NCI-H510A treated with DMSO at 0.1 percent for 48 hours (cell line): ENCODE data around the gene PAQR4.
A peak's percentile ranks its signal among the peaks of the same experiment; 100 is the strongest.
"Not testable (repeated sequence)": the region's sequence is repeated elsewhere in the genome, so short reads cannot be mapped to it uniquely, and the experiment has no call there.

Experiments
- DNase-seq: peaks from one replicate; lab custom pipeline; 2025; lab: John Stamatoyannopoulos, UW

PAQR4 gene

DNA sequence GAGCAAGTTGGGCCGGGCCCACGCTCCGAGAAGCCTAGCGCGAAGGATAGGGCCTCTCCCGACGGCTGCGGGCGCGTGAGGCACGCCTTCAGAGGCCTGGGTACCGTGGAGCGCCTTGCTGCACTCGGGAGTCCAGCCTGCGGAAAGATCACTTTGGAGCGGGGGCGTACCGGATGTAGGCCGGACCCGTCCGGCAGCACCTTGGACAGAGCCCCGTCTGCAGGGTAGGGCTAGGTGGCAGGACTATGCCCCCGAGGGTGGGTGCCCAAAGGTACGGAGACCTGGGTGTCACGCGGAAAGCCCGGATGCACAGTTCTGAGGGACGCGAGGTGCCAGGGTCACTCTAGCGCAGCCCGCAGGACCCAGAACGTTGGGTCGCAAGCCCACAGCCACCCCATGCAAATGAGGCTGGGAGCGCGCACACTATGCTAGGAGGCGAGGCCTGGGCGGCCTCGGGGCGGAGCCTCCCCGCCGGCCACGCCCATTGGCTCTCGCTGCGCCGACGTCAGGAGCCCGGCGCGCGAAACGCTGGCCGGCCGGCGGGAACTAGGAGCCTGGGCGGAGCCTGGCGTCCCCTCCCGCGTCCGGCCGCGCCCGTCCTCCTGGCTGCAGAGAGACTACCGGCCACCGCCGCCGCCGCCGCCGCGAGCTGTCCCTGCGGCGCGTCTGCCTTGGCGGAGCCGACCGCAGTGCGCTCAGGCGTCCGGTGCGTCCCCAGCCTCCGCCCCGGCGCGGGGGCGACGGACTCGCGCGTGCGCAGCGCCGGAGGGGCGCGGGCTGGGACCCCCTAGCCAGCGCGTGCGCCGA is at the start of gene PAQR4:
TSS of gene PAQR4 (plus strand) at position 611 of the 807 bp plus-strand sequence. CDS start 327 bp downstream, outside the sequence.
- DNase-seq = peak; percentile 83

- peak; percentile 30 for DNase-seq
Measured at GRCh38 chr16:2919511-2920255, 49.5 kb upstream of the PAQR4 start.

DNA sequence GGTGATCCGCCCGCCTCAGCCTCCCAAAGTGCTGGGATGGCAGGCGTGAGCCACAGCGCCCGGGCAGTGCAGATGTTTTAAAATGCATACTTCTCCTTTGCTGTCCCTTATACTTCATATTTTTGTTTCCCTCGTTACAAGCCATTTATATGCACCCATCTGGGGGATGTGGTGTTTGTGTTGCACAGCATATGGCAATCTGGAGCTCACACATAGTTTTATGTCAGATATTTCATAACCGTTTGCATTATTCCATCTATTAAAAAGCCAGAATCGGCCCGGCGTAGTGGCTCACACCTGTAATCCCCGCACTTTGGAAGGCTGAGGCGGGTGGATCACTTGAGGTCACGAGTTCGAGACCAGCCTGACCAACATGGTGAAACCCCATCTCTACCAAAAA is 45.7 kb upstream of the PAQR4 start:
- DNase-seq = no peak

GRCh38 chr16:2924901-2925755 is 44.0 kb upstream of the PAQR4 start:
- DNase-seq = no peak

GRCh38 chr16:2925951-2926649 is 43.0 kb upstream of the PAQR4 start:
- no peak for DNase-seq

DNA sequence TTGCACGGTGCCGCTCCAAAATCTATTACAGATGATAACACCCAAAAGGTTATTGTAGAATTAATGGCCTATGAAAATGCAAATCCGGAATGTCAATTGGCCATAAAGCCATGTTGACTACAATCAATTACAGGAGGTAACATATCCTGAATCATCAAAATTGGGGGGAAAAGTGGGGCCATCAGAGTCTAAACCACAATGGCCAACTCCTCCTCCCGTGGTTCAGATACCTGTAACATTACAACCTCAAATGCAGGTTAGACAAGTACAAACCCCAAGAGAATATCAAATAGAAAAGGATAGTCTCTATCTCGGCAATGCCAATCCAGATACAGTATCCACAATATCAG is 42.5 kb upstream of the PAQR4 start:
- DNase-seq = no peak

- DNase-seq = peak; percentile 49
Measured at GRCh38 chr16:2927010-2927646, 42.0 kb upstream of the PAQR4 start.

- not testable (repeated sequence) for DNase-seq
Measured at GRCh38 chr16:2928151-2928550, 41.0 kb upstream of the PAQR4 start.

- no peak for DNase-seq
Measured at GRCh38 chr16:2928796-2929195, 40.4 kb upstream of the PAQR4 start.

DNA sequence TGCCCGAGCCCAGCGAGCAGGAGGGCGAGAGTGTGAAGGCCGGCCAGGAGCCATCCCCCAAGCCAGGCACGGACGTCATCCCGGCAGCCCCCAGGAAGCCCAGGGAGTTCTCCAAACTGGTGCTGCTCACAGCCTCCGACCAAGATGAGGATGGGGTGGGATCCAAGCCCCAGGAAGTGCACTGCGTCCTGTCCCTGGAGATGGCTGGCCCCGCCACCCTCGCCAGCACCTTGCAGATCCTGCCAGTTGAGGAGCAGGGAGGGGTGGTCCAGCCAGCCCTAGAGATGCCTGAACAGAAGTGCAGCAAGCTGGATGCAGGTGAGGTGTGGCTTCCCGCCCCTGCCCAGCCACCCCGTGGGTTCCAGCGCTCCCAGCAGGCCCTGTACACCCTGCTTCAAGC is 39.5 kb upstream of the PAQR4 start:
- DNase-seq = no peak

GRCh38 chr16:2930236-2930635 is 38.9 kb upstream of the PAQR4 start:
- DNase-seq = no peak

DNA sequence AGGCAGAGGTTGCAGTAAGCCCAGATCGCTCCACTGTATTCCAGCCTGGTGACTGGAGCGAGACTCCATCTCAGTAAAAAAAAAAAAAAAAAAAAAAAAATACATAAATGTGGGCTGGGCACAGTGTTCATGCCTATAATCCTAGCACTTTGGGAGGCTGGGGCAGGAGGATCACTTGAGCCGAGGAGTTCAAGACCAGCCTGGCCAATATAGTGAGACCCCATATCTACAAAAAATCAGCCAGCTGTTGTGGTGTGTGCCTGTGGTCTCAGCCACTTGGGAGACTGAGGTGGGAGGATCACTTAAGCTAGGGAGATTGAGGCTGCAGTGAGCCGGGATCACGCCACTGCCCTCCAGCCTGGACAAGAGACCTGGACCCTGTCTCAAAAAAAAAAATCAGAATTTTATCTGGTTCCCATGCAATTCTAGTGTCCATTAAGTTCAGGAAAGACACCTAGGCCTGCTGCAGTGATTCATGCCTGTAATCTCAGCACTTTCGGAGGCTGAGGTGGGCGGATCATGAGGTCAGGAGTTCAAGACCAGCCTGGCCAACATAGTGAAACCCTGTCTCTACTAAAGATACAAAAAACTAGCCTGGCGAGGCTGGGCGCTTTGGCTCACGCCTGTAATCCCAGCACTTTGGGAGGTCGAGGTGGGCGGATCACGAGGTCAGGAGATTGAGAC is 37.8 kb upstream of the PAQR4 start:
- not testable (repeated sequence) for DNase-seq

- no peak for DNase-seq
Measured at GRCh38 chr16:2933136-2933535, 36.0 kb upstream of the PAQR4 start.

DNA sequence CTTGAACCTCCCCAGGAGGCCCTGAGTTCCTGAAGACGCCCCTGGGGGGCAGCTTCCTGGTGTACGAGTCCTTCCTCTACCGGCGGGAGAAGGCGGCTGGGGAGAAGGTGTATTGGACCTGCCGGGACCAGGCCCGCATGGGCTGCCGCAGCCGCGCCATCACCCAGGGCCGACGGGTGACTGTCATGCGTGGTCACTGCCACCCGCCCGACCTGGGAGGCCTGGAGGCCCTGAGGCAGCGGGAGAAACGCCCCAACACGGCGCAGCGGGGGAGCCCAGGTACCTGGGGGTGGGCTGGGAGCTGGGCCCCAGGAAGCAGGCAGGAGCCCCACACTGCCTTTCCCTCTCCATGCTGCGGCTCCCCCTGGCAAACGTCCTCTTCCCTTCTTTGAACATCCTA is 35.4 kb upstream of the PAQR4 start:
- DNase-seq = no peak

DNA sequence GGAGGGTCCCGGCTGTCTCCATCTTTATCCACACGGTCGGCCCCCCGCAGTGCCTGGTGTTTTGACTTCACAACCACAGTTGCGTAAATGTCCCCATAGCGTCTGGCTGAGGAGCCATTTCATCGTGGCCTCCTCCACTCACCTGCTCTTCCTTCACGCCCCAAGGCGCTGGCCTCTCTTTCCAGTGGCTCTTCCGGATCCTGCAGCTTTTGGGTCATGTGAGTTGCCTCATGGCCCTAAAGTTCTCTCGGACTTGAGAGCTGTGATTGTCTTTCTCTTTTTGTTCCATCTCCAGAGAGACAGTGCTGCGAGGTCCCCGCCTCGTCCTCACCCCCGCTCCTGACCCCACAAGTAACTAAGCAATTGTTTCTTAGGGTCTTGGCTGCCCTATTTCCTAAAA is 34.7 kb upstream of the PAQR4 start:
- no peak for DNase-seq

- DNase-seq = no peak
Measured at GRCh38 chr16:2936436-2937011, 32.6 kb upstream of the PAQR4 start.

- no peak for DNase-seq
Measured at GRCh38 chr16:2937170-2937569, 32.0 kb upstream of the PAQR4 start.

GRCh38 chr16:2938206-2938605 is 30.9 kb upstream of the PAQR4 start:
- no peak for DNase-seq

GRCh38 chr16:2939968-2940367 is 29.2 kb upstream of the PAQR4 start:
- DNase-seq = no peak

DNA sequence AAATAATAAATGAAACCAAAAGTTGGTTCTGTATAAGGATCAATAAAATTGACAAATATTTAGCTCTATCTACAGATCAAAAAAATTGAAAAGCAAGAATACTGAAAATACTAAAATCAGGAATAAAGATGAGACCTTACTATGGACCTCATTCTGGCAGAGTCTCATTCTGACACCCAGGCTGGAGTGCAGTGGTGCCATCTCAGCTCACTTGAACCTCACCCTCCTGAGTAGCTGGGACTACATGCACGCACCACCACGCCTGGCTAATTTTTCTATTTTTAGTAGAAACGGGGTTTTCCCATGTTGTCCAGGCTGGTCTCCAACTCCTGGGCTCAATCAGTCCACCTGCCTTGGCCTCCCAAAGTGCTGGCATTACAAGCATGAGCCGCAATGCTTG is 27.1 kb upstream of the PAQR4 start:
- no peak for DNase-seq
